ENCODE measurements around the gene TCERG1. TPM values are rescaled to one million over a fixed set of nuclear protein-coding genes. Genes with fewer than 3 reads are reported as not detected.
A peak's percentile ranks its signal among the peaks of the same experiment; 100 is the strongest.
"Not testable (repeated sequence)": the region's sequence is repeated elsewhere in the genome, so short reads cannot be mapped to it uniquely, and the experiment has no call there.

Gene TCERG1
- total RNA-seq, 1 experiment from 2014 or later = 132 TPM

DNA sequence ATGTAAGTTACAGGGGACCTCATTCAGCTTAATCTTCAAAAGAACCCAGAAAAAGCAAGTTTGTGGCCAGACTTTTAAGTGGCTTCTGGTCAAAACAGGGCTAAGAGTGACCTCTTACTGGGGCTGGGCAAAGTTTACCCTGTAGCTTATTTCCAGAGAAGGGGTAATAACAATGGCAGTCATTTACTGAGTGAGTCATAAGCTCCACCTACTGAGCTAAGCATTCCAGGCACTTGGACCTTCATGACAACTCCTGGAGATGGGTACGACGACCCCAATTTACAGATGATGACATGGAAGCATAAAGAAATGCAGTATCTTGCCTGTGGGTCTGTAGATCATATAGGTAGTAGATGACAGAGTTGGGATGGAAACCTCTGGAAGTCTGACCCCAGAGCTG, 73.6 kb downstream of the TCERG1 start:
- DNase-seq (ENCODE audit: low spot score) = peak; percentile 35

DNA sequence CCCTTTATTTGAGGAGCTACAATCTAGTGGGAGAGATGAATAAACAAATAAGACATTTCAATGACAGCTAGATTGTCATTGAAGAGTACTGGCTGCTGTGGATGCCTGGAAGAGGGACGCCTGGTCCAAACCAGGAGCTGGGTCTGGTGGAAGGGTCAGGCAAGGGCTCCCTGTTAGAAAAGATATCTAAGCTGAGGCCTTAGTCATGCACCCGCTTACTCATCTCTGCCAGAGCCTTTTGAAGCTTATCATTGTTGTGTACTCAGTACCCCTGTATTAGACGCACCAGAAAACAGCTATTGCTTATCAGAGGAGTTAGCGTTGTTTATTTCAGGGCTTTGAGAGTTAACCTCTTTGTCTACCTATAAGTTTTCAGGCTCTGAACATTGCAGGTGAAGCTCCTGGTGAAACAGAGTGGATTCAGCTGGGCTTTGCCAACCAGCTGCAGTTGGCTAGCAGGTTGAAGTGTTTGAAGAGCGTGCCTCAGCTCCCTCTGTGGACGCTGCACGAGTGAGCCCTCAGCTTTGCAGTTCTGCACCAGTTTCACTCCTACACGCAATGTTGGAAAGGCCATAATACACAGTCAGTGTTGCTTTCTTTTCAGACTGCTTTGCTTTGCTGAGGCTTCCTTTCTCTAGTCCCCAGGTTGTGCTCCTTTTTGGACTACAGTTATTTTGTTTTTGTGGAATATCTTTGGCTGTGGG, 74.4 kb downstream of the TCERG1 start:
- DNase-seq (ENCODE audit: low spot score) = no peak

GRCh38 chr5:146523698-146524097, 76.6 kb downstream of the TCERG1 start:
- no peak for DNase-seq (ENCODE audit: low spot score)

DNA sequence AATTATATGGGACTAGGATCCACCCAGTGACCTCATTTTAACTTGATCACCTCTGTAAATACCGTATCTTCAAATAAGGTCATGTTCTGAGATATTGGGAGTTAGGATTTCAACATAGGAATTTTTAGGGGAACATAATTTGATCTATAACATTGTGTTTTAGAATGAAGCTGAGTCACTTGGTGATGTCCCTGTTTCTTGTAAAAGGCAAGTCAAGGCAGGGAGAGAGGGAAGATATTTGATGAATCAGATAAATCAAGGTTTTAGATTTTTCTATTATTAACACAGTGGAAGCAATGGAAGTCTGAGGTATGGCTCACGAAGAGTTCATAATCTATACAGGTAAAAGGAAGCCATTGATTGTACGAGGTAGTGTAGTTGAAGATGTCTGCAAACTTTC, 80.7 kb downstream of the TCERG1 start:
- no peak for DNase-seq (ENCODE audit: low spot score)

- no peak for DNase-seq (ENCODE audit: low spot score)
These were observed 81.1 kb downstream of the TCERG1 start for GRCh38 chr5:146528236-146528635.

GRCh38 chr5:146529984-146530383, 82.9 kb downstream of the TCERG1 start:
- DNase-seq (ENCODE audit: low spot score) = no peak

- DNase-seq (ENCODE audit: low spot score) = peak; percentile 86
These were observed 86.2 kb downstream of the TCERG1 start for GRCh38 chr5:146533260-146533857.

DNA sequence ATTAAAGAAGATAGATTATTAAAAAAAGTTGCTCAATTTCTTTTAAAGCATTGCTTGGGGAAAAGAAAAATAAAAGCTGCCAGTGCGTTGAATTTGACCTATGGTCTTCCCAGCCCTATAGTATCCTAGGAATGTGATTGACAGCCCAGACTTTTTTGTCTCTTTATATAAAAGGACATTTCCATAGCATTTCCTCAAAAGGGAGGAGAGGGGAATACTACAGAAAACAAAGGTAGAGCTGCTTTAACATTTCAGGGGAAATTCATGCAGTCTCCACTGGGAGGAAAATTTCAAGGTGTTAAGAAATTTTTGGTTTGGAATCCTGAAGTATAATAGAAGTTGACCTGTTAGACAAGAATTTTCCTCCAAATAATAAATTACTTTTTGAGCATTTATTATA, 86.7 kb downstream of the TCERG1 start:
- DNase-seq (ENCODE audit: low spot score) = no peak

- DNase-seq (ENCODE audit: low spot score) = no peak
These were observed 91.3 kb downstream of the TCERG1 start for GRCh38 chr5:146538432-146538831.

- no peak for DNase-seq (ENCODE audit: low spot score)
These were observed 92.8 kb downstream of the TCERG1 start for GRCh38 chr5:146539973-146540372.

DNA sequence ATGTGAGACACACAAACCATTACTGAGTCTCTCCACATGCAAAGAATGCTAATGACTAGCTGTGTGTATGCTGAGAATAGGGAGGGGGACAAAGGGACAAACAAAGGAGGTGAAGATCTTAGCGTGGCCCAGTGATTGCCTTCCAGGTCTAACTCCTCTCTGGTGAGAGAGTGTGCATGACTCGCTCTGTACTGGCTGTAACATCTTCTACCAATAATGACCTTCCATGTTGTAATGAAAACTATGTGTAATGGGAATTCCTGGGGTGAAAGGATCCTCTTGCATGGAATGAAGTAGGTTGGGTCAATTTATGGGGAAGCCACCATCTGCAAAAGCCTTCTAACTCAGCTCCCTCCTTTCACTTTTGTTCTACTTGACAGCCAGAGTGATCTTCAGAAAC, 93.3 kb downstream of the TCERG1 start:
- DNase-seq (ENCODE audit: low spot score) = no peak

GRCh38 chr5:146541958-146542849, 95.1 kb downstream of the TCERG1 start:
- peak; percentile 73 for DNase-seq (ENCODE audit: low spot score)

DNA sequence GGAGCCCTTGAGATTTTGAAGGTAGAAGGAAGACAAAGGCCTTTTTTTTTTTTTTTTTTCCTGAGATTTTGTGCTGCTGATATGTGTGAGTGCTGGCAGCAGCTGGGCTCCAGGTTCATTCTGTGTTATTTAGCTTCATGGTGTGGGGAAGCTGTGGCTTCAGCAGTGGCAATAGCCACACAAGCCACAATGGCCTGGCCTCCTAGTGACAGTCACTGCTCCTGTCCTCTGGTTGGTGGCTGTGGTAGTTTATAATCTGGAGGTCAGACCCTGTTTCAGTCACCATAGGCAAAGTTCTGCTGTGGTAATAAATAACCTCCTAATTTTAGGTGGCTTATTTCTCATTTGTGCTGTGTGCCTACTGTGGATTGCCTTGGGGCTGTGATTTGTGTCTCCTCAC, 97.1 kb downstream of the TCERG1 start:
- no peak for DNase-seq (ENCODE audit: low spot score)

DNA sequence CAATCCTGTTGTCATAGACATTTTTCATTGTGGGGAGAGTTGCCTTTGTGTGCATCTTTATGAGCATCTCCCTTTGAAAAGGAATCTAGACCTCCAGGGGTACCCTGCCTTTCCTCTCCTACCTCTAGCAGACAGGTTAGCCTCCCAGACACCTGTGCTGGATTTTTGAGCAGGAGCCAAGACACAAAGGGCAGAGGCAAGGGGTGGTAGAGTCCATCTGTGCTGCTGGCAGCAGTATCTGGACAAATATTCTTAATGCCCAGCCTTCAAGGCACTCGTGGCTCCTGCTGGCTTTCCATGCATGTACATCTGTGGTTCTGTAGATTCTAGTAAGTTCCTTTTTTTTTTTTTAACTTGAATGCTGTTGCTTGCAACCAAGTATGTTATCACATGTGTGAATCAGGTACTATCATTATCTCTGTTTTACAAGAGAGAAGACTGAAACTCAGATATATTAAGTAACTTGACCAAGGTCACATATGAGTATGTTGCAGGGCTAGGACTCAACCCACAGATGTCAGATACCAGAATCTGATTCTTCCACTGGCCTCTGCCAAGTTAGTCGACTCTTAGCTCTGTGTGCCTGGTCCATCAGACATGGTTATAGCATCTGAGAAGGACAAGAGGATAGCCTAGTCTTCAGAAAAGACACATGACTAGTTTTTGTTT, 101.8 kb downstream of the TCERG1 start:
- DNase-seq (ENCODE audit: low spot score) = no peak

DNA sequence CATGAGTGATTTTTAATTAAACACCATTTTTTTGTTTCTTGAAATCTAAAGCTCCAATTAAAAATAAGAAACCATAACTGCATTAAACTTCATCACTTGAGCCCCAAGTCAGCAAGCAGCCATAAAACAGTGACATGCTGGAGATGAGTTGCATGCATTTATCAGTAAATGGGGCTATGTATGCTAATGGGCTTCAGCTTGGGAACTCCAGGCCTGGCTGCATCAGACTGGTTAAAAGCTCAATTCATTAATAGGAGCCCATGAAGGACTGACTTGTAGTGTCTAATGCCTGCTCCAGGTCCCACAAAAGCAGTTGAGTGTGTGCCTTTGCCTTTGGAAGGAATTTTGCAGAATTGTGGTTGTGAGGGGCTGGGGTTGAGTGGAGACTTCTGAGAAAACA, 102.5 kb downstream of the TCERG1 start:
- DNase-seq (ENCODE audit: low spot score) = no peak

DNA sequence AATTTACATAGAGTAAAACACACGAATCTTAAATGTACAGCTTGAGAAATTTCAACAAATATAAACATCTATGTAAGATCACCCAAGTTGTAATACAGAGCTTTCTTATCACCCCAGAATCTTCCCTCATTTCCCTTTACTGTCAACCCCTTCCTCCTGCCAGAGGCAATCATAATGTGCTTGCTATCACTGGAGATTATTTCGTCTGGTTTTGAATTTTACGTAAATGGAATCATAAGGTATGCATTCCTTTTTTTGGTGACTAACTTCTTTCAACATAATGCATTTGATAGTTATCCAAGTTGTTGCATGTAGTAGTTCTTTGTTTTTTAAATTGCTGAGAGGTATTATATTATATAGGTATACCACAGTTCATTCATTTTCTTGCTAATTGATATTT, 106.3 kb downstream of the TCERG1 start:
- no peak for DNase-seq (ENCODE audit: low spot score)

GRCh38 chr5:146556884-146557283, 109.8 kb downstream of the TCERG1 start:
- DNase-seq (ENCODE audit: low spot score) = not testable (repeated sequence)

GRCh38 chr5:146560205-146560812, 113.2 kb downstream of the TCERG1 start:
- DNase-seq (ENCODE audit: low spot score) = peak; percentile 55
